ENCODE data around the gene DCANP1. TPM values are rescaled to one million over a fixed set of nuclear protein-coding genes. Genes with fewer than 3 reads are reported as not detected.

DCANP1 gene
- total and polyA plus RNA-seq, 2 donors (not counting 1 experiment from before 2014, with no cell fraction given) = not detected

- ATAC-seq (ENCODE audit: low read depth) = no peak
- WGBS (ENCODE audit: insufficient coverage) = 79% methylated on average over 5 of the region's 9 CpGs
Measured at GRCh38 chr5:135457424-135458071, 10.4 kb upstream of the DCANP1 start.

More at GRCh38 chr5:135457424-135458071, 10.4 kb upstream of the DCANP1 start:
- Histone ChIP-seq H3K4me1 (ENCODE audit: control insufficient read depth in 2 of 2, insufficient read depth in 2 of 2, low read length in 2 of 2) (no peaks in the 10 kb centered on the region), H3K4me3 (ENCODE audit: control extremely low read depth in 1 of 5, extremely low read depth in 1 of 5, insufficient read depth in 1 of 5, low read depth in 2 of 5, low read length in 4 of 5) (no peak overlapping the region), H3K27me3 (replicated peaks in 1 of 4; ENCODE audit: control extremely low read depth in 1 of 4, control insufficient read depth in 3 of 4, insufficient read depth in 4 of 4, low read length in 3 of 4) (peaks cover 0 to 6% (median 2%) of the 10 kb centered on the region in 4 experiments), H3K9ac (ENCODE audit: low read length) (no peak overlapping the region), H3K79me2 (ENCODE audit: control insufficient read depth, insufficient read depth, low read length) (no peaks in the 10 kb centered on the region), H3K27ac (ENCODE audit: low read length in 2 of 2) (no peak overlapping the region), H2AFZ (ENCODE audit: insufficient read depth, low read depth, low read length, poor library complexity, severe bottlenecking) (peak overlapping the region; percentile 10), H4K20me1 (ENCODE audit: control insufficient read depth, insufficient read depth, low read length, poor library complexity, severe bottlenecking) (no peaks in the 10 kb centered on the region), H3K36me3 (replicated peaks in 1 of 2; ENCODE audit: control extremely low read depth in 1 of 2, control insufficient read depth in 1 of 2, extremely low read depth in 1 of 2, insufficient read depth in 2 of 2, low read length in 1 of 2) (no peaks in the 10 kb centered on the region), H3K4me2 (replicated peaks; ENCODE audit: low read depth, low read length, poor library complexity, severe bottlenecking) (no peak overlapping the region), H3K9me3 (ENCODE audit: control extremely low read depth in 1 of 3, control insufficient read depth in 2 of 3, insufficient read depth in 1 of 3, low read length in 2 of 3) (peaks cover 0 to 7% (median 0%) of the 10 kb centered on the region in 3 donors)
- CTCF ChIA-PET = interaction anchor here (0.5 to 2.9 kb wide), 16 partner anchors 9 to 182 kb away, joined by 3 to 13 read pairs (median 5); partner anchors contain the start of gene DCANP1
- Mint-ChIP-seq H3K27me3 (peaks cover 36% of the 10 kb centered on the region), H3K4me3 (no peak overlapping the region), H3K27ac (no peak overlapping the region), H3K4me1 (peaks cover 3% of the 10 kb centered on the region), H3K9me3 (ENCODE audit: insufficient read depth) (no peaks in the 10 kb centered on the region)
- peak; percentile 58 for DNase-seq
- peak; percentile 84 for TF ChIP-seq CTCF (IDR thresholded peaks at IDR 0.05)
- no peak for TF ChIP-seq EZH2 (IDR thresholded peaks at IDR 0.05; ENCODE audit: borderline replicate concordance, insufficient read depth, low read depth, low read length, poor library complexity, severe bottlenecking)
- POLR2A ChIA-PET = no interaction called here
- intact Hi-C loops (cut with micrococcal nuclease) = no loop called here

All from B cell (primary cell).